Testis (tissue), 2 donors: Measurements from ENCODE around the gene PLD1.

ENCODE experiments used
- CTCF ChIP-seq, 3 experiments: fragments of 450-650 bp in 2 of 3; fragments of 200-600 bp in 1 of 3; sonication (generic) in 1 of 3; IDR thresholded peaks; one replicate each; pipeline ENCODE4 v1.5.1; 2016 to 2019; ENCODE audit warnings: antibody characterized with exemption in 3 of 3, mild to moderate bottlenecking in 2 of 3, moderate library complexity in 1 of 3
- POLR2A ChIP-seq: fragments of 450-650 bp; IDR thresholded peaks from one replicate; pipeline ENCODE4 v1.6.1; 2017; ENCODE audit warnings: antibody characterized with exemption, mild to moderate bottlenecking, moderate library complexity

- TF ChIP-seq CTCF (IDR thresholded peaks at IDR 0.05) (no peak), POLR2A (no peak)
Measured at GRCh38 chr3:171847133-171847532, 36.9 kb upstream of the PLD1 start.
